Middle frontal gyrus (tissue), 1 donor: ENCODE measurements around the gene PRR29.

Experiments
- DNase-seq: peaks from one replicate; pipeline ENCODE4 v3.0.0-alpha.2; 2015; ENCODE audit warnings: low spot score; ENCODE audit errors: extremely low spot score

Gene PRR29

DNA sequence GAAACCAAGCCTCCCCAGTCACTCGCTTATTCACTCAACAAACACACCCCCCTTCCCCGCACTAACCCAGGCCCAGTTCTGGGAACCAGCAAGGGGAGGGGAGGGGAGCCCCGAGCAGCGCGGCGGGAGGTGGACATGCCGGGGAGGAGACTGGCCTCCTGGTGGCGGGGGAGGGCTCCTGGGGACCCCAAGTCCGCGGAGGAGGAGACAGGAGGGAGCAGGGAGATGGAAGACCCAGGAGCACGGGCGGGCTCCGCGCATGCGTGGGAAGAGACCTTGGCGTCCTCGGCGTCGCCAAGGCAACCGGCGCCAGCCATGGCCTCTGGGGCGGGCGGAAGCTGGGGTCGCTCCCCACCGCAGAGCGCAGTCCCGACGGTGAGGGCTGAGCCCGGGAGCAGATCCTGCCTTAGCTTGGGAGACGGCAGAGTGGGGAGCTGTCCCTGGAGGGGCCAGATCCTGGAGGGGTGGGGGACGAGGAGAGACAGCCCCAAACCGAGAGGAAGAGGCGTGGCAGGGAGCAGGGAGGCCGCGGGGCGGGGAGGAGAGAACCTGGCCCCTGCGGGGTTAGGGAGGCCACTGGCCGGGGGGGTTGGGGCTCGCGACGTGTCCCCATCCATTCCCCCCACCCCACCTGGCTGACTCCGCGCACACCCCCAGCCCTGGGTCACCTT lies at the start of gene PRR29:
Gene PRR29, plus strand, starts transcription at position 302 of the 671 bp plus-strand sequence. Its CDS starts 14 bp downstream, at position 316.
- no peak for DNase-seq

GRCh38 chr17:63948521-63948920 lies 49.6 kb upstream of the PRR29 start:
- DNase-seq = no peak

DNA sequence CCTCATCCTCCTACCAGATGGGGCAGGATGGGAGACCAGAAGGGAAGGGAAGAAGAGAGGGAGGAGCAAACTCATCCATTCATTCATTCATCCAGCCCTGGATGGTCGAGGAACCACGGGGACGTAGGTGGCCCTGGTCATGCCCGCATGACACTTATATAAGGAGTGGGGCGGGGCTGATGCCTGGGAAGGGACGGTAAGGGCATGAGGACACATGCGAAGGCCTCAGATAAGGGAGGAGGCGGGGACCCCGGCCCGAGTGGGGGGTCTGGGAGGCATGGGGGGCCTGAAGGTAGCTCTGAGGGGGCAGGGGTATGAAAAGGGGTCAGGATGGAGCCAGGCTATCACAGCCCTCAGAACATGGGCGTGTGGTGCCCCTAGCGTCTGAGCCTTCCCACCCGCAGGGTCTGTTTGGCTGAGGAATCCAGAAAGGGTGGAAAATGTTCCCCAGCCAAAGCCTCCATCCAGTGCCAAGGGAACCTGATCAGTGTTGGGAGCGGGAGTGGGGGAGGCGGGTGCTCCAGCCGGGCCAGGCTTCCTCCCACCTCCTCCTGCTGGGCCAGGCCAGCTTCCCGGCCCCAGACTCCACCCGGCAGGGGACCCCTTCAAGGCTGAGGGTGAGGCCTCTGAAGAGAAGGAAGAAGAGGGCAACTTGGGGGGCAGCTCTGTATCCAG lies 48.4 kb upstream of the PRR29 start:
- no peak for DNase-seq

DNA sequence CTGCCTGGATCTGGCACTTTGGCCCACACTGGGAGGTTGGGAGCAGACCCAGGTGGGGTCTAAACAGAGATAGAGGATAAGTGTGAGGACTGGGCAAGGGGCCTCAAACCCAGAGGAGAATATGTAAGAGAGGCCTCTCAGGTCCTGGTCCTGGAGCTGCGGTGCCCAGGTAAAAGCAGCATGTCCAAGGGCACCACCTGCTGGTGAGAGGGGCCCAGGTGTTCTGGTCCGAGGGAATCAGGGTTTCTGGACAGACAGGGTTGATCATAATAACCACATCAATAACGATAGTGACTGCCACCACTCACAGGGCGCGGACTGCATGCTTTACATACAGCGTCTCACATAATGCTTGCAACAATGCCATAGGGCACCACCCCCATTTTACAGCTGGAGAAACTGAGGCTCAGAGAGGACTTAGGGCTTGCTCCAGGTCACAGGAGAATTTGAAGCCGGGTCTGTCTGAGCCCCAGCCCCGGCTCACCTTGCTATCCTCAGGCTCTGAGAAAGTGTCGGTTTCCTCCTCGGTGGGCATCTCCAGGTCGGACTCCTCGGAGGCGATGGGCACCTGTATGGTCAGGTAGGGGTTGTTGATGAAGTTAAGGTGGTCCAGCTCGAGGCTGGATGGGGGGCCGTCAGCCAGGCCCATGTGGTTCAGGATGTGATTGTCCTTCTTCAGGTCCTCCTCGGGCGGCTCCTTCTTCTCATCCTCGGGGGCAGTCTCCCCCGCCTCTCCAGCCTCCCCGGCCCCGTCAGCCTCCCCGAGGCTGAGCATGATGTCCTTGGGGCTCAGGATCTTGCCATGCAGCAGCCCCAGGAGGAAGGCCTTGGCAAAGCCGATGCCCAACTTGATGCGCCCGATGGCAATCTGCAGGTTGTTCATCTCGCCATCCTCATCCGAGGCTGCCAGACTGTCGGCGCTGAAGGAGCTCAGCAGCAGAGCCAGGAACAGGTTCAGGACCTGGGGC lies 46.9 kb upstream of the PRR29 start:
- DNase-seq = no peak

GRCh38 chr17:63954402-63955063 lies 43.6 kb upstream of the PRR29 start:
- DNase-seq = no peak

GRCh38 chr17:63955232-63955631 lies 42.9 kb upstream of the PRR29 start:
- DNase-seq = no peak

GRCh38 chr17:63955791-63956190 lies 42.4 kb upstream of the PRR29 start:
- no peak for DNase-seq

DNA sequence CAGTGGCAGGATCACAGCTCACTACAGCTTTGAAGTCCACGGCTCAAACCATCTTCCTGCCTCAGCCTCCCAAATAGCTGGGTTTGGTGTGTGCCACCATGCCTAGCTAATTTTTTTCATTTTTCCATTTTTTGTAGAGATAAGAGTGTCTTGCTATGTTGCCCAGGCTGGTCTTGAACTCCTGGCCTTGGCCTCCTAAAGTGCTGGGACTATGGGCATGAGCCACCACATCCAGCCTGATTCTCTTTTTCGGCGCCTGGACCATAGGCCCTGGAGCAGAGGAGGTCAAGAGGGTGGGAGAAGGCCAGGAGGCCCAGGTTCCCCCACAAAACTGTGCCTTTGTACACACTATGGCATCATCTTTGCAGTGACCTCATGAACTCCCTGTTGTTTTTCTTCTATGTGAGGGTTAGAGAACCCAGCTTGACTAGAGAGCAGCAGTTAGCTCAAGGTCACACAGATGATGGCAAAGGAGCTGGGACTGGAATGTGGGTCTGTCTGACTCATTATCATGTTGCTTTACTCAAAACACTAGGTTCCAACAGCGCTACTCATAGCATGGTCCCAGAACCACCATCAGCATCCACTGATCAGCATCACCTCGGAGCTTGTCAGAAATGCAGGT lies 41.7 kb upstream of the PRR29 start:
- no peak for DNase-seq

GRCh38 chr17:63960006-63960405 lies 38.1 kb upstream of the PRR29 start:
- no peak for DNase-seq

DNA sequence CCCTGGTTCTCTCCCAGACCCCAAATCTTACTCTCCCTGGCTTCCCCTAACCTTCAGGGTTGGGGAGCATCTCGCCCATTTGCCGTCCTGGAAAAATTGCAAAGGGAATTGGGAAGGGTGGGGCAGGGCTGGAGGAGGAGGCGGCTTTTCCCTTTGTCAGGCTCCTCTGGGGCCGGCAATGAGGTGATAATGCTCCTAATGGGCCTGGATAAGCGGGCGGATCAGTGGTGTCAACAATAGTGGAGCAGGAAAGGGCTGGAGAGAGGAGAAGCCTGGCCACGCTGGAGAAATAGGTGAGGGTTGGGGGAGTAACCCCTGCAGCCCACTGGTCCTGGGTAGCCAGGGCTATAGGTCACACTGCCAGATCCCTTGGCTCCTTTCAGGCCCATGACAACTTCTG lies 37.7 kb upstream of the PRR29 start:
- no peak for DNase-seq

- DNase-seq = no peak
These were observed 36.6 kb upstream of the PRR29 start for GRCh38 chr17:63961355-63962212.

DNA sequence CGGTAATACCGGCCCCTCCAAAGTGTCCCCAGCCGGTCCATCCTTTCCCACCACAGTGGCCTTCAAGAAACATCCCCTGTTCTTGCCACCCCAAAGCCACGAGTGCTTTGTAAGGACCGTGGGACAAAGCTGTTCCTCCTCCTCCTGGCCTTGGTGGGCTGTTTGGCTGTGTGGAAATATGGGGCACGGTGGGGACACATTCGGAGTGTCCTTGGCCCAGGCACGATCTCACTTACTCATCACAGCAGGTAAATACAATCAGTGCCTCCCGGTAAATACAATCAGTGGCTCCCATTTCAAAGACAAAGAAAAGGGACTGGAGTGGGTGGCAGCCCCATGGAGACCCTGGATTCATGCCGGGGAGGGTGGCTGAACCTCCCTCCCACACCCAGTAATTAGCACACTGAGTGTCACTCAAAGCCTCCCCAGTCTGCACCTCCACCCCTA lies 35.8 kb upstream of the PRR29 start:
- no peak for DNase-seq

DNA sequence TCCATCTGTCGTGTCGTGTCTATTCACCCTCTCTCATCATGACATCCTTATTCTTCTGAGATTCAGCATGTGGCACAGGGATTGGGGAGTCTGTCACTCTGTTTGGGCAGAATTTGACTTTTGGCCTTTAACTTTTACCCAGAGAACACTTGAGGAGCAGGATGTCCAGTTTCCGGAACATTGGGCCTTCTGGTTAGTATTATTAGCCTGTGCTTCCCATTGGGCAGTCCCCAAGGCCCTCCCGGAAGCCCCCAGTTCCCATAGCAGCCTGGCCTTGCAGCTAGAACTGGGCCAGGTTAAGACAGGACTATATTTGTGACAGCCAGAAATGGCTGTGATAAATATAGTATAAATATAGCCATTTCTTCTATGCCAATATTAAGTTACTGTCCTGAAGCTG lies 35.0 kb upstream of the PRR29 start:
- no peak for DNase-seq

DNA sequence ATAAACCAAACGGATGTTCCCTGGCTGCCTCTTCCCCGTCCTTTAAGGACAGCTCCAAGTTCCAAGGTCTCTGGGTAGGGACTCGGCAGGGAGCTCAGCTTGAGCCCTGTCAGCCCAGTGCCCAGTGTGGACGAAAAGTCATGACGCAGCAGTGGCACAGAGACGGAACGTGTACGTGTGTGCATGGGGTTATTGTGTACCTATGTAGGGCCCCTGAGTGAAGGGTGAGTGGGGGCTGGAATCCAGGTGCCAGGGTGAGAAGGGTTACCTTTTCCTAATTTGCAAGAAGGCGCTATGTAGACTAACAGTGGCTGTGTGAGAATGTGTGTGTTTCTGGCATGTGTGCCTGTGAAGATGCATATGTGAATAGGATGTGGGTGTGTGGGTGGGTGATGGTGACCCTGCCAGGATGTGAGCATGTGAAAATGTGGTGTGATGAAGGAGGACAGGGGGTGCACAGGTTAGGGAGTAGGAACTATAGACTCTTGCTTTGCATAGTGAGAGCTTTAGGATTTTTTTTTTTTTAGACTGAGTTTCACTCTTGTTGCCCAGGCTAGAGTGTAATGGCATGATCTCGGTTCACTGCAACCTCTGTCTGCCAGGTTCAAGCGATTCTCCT lies 31.4 kb upstream of the PRR29 start:
- DNase-seq = no peak

DNA sequence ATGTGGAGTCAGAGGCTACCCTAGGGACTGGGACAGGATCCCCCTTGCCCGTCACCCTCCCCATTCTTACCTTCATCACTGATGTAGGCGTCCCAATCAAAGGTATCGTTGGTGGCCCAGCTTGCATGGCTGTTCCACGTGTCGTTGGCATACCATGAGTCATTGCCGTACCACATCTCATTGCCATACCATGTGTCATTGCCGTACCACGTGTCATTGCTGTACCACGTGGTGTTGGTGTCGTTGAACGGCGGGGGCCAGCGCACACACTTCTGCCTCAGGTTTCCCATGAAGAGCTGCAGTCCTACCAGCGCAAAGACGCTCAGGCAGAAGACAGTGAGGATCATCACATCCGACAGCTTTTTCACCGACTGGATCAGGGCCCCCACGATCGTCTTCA lies 30.2 kb upstream of the PRR29 start:
- DNase-seq = no peak

GRCh38 chr17:63969278-63969677 lies 28.9 kb upstream of the PRR29 start:
- no peak for DNase-seq

DNA sequence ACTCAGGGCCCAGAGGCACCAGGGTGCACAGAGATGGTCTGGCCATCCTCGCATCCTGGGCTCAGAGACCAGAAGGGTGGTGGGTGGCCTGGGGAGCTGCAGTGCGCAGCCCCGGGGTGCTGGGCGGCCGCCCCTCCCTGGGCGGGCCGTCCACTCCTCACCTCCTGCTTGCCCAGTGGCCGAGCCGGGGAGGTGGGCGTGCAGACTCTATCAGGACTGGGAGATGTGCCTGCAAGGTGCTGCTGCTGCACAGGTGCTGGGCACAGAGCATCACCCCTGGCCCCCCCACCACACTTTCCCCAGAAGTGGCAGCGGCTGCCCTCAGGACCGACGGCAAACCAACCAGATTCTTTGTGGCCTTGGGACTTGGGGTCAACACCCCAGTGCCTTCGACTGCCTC lies 25.4 kb upstream of the PRR29 start, which contains the start of gene SCN4A:
Gene SCN4A, minus strand, starts transcription at position 123 of the 400 bp plus-strand sequence. Its CDS starts 77 bp downstream, at position 46.
- no peak for DNase-seq

DNA sequence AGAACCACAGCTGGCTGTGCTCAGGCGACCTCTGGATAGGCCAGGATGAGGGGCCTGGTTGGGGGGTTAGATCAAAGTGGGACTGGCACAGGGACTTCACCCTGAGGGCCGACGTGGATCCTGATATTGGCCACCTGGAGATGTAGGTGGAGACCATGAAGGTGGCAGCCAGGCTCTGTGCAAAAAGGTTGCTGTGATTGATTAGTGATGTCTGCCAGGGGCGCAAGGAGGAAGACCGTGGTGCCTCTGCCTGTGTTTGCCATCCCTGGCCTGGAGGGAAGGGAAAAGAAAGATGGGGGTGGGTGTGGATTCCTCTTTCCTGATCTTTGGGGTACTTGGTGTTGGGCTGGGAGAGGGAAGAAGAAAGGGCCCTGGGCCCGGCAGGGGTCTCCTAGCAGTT lies 24.9 kb upstream of the PRR29 start:
- no peak for DNase-seq

- no peak for DNase-seq
These were observed 24.1 kb upstream of the PRR29 start for GRCh38 chr17:63973930-63974593.
